Spleen (tissue), 11 donors: Measurements from ENCODE around the gene ERC1. TPM values are rescaled to one million over a fixed set of nuclear protein-coding genes. Genes with fewer than 3 reads are reported as not detected.

Source experiments
- DNase-seq: peaks from one replicate; pipeline ENCODE4 v3.0.0-alpha.2; 2020
- H3K27ac ChIP-seq, 8 donors: fragments of 200-600 bp; sonication (generic) in 7 of 8; 1 replicate in 4 of 8; 2 replicates in 4 of 8; pipeline versions ENCODE4 v1.5.0 to v1.8.0; 2016 to 2021; ENCODE audit warnings: inconsistent platforms in 4 of 8, mild to moderate bottlenecking in 4 of 8, moderate library complexity in 1 of 8
- H3K27me3 ChIP-seq, 7 donors: fragments of 200-600 bp; sonication (generic) in 6 of 7; replicated peaks in 1 of 7; 1 replicate in 4 of 7; 2 replicates in 3 of 7; pipeline versions ENCODE4 v1.5.0 to v1.8.0; 2016 to 2021; ENCODE audit warnings: inconsistent platforms in 3 of 7, mild to moderate bottlenecking in 1 of 7
- H3K36me3 ChIP-seq, 6 donors: fragments of 200-600 bp; sonication (generic) in 5 of 6; 1 replicate in 4 of 6; 2 replicates in 2 of 6; pipeline versions ENCODE4 v1.5.0 to v1.8.0; 2016 to 2021; ENCODE audit warnings: inconsistent platforms in 2 of 6
- H3K4me1 ChIP-seq, 6 donors: fragments of 200-600 bp; sonication (generic) in 5 of 6; 1 replicate in 3 of 6; 2 replicates in 3 of 6; pipeline versions ENCODE4 v1.5.0 to v1.8.0; 2016 to 2021; ENCODE audit warnings: inconsistent platforms in 3 of 6
- H3K4me3 ChIP-seq, 8 donors: fragments of 200-600 bp; sonication (generic) in 7 of 8; 1 replicate in 4 of 8; 2 replicates in 4 of 8; pipeline versions ENCODE4 v1.5.0 to v1.8.0; 2016 to 2021; ENCODE audit warnings: inconsistent platforms in 4 of 8, mild to moderate bottlenecking in 4 of 8, moderate library complexity in 2 of 8
- H3K9me3 ChIP-seq, 8 donors: fragments of 200-600 bp; sonication (generic) in 7 of 8; 1 replicate in 4 of 8; 2 replicates in 4 of 8; pipeline versions ENCODE4 v1.5.0 to v1.8.0; 2016 to 2021; ENCODE audit warnings: inconsistent platforms in 4 of 8
- CTCF ChIP-seq, 11 experiments: fragments of 200-600 bp in 7 of 11; fragments of 450-650 bp in 4 of 11; sonication (generic) in 4 of 11; IDR thresholded peaks in 8 of 11; conservative IDR thresholded peaks in 3 of 11; 1 replicate in 7 of 11; 2 replicates in 4 of 11; pipeline versions ENCODE4 v1.4.0 to v1.8.0; 2016 to 2021; ENCODE audit warnings: antibody characterized with exemption in 11 of 11, inconsistent platforms in 4 of 11, mild to moderate bottlenecking in 1 of 11
- POLR2A ChIP-seq, 3 donors: fragments of 450-650 bp; IDR thresholded peaks; one replicate each; pipeline ENCODE4 v1.5.1; 2017; ENCODE audit warnings: antibody characterized with exemption in 3 of 3, mild to moderate bottlenecking in 1 of 3
- POLR2AphosphoS5 ChIP-seq, 3 donors: sonication (generic); formaldehyde crosslinking; IDR thresholded peaks; one replicate each; pipeline ENCODE4 v1.5.1; 2017; ENCODE audit warnings: antibody characterized with exemption in 3 of 3
- WGBS, 5 donors: extraction: QIAGEN DNeasy Blood & Tissue Kit in 3 of 5; methylation state at CpG; one replicate each; pipeline versions ENCODE4 v1.1.5 to v1.1.7; 2013 to 2018; 5-methylcytosine and 5-hydroxymethylcytosine counted together
- intact Hi-C: fragments of 100-400 bp; cut with DNase I; formaldehyde crosslinking; loops from one replicate; pipeline ENCODE4 v1.15.0; 2023; ENCODE audit warnings: low total_unique reads
- polyA plus RNA-seq, 3 donors: library from polyadenylated mRNA; stranded (reverse); fragments of 200-250 nt; gene quantifications; one replicate each; pipeline ENCODE4 v1.2.1, GENCODE V29; 2013
- total RNA-seq, 7 donors: library from RNA; depleted of rRNA in 3 of 7; stranded (reverse); fragments of >200 nt in 3 of 7; fragmentation: NEBNext Ultra II Directional in 4 of 7; extraction: Animal tissue kit (Norgen Biotek cat#: 25700) in 4 of 7; gene quantifications; one replicate each; pipeline versions ENCODE4 v1.1.0 to v1.2.1, GENCODE V29; 2016 to 2021
- donor health status: healthy with polysubstance abuse.
- donor health status: DM: no; HTN: no; CAD: no; lungs with moderate emphysema.
- donor health status: DM: no; HTN: no; CAD: no.
- donor health status: Bipolar disorder and iron deficiency.
- donor health status: healthy.
- donor health status: DM: no; HTN: no; CAD: no.
- donor health status: DM: yes; HTN: yes; CAD: no.

The ERC1 gene
- total and polyA plus RNA-seq, 10 donors = 1.2 to 73.4 (median 42.6) TPM

- no peak overlapping the region for H3K4me3 ChIP-seq
- H3K9me3 ChIP-seq = peaks cover 0 to 5% (median 0%) of the 10 kb centered on the region in 8 donors
- no peak overlapping the region for H3K27ac ChIP-seq
- TF ChIP-seq POLR2A (IDR thresholded peaks at IDR 0.05) = no peak
- TF ChIP-seq CTCF (IDR thresholded peaks at IDR 0.05 in 8 of 11, conservative IDR thresholded peaks at IDR 0.05 in 3 of 11) = no peak
- 79 to 92% (median 87%) methylated on average over 5 of the region's 5 CpGs for WGBS, 5 donors
- H3K4me1 ChIP-seq = peaks cover 0 to 6% (median 0%) of the 10 kb centered on the region in 6 donors
- no peak for DNase-seq
- H3K27me3 ChIP-seq = no peaks in the 10 kb centered on the region
- intact Hi-C loops = no loop called here
- peaks cover 0 to 13% (median 0%) of the 10 kb centered on the region in 6 donors for H3K36me3 ChIP-seq
Measured at GRCh38 chr12:1466481-1467154, 475.6 kb downstream of the ERC1 start.

DNA sequence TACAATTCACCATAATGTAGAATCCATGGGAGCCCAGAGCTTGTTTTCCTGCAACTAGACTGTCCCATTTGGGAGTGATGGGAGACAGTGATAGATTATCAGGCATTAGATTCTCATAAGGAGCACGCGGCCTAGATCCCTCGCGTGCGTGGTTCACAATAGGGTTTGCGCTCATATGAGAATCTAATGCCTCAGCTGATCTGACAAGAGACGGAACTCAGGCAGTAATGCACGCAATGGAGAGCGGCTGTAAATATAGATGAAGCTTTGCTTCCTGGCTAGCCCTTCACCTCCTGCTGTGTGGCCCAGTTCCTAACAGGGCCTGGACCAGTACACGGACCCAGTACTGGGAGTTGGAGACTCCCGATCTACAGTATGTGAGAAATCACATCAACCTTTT lies 476.7 kb downstream of the ERC1 start:
- H3K9me3 ChIP-seq = no peaks in the 10 kb centered on the region
- 97 to 98% (median 97%) methylated on average over 11 of the region's 11 CpGs for WGBS, 5 donors
- H3K27me3 ChIP-seq = no peaks in the 10 kb centered on the region
- TF ChIP-seq POLR2A (IDR thresholded peaks at IDR 0.05) (no peak), CTCF (IDR thresholded peaks at IDR 0.05 in 8 of 11, conservative IDR thresholded peaks at IDR 0.05 in 3 of 11) (no peak), POLR2AphosphoS5 (IDR thresholded peaks at IDR 0.05) (no peak)
- H3K4me1 ChIP-seq = peaks cover 0 to 12% (median 4%) of the 10 kb centered on the region in 6 donors
- intact Hi-C loops = no loop called here
- H3K27ac ChIP-seq = no peak overlapping the region
- DNase-seq = no peak
- no peak overlapping the region for H3K4me3 ChIP-seq
- peaks cover 0 to 13% (median 0%) of the 10 kb centered on the region in 6 donors for H3K36me3 ChIP-seq

- TF ChIP-seq POLR2A (IDR thresholded peaks at IDR 0.05) (no peak), POLR2AphosphoS5 (IDR thresholded peaks at IDR 0.05) (no peak), CTCF (IDR thresholded peaks at IDR 0.05 in 8 of 11, conservative IDR thresholded peaks at IDR 0.05 in 3 of 11) (no peak)
- Histone ChIP-seq H3K27ac (no peak overlapping the region), H3K4me1 (peaks cover 0 to 22% (median 11%) of the 10 kb centered on the region in 6 donors)
Measured at GRCh38 chr12:1469070-1469469, 478.0 kb downstream of the ERC1 start.

GRCh38 chr12:1470051-1470450 lies 479.0 kb downstream of the ERC1 start:
- no peak for DNase-seq
- TF ChIP-seq POLR2AphosphoS5 (IDR thresholded peaks at IDR 0.05) = no peak
- TF ChIP-seq CTCF (IDR thresholded peaks at IDR 0.05 in 8 of 11, conservative IDR thresholded peaks at IDR 0.05 in 3 of 11) = no peak
- no peak for TF ChIP-seq POLR2A (IDR thresholded peaks at IDR 0.05)

More at GRCh38 chr12:1469070-1469469, 478.0 kb downstream of the ERC1 start:
- Histone ChIP-seq H3K4me3 (no peak overlapping the region), H3K9me3 (no peaks in the 10 kb centered on the region), H3K36me3 (peaks cover 0 to 13% (median 0%) of the 10 kb centered on the region in 6 donors), H3K27me3 (no peaks in the 10 kb centered on the region)
- DNase-seq = no peak
- intact Hi-C loops = no loop called here
- WGBS, 5 donors = 86 to 93% (median 92%) methylated on average over 6 of the region's 6 CpGs

More at GRCh38 chr12:1470051-1470450, 479.0 kb downstream of the ERC1 start:
- Histone ChIP-seq H3K4me1 (peaks cover 0 to 32% (median 15%) of the 10 kb centered on the region in 6 donors), H3K36me3 (peaks cover 0 to 11% (median 0%) of the 10 kb centered on the region in 6 donors), H3K9me3 (no peaks in the 10 kb centered on the region), H3K27ac (no peak overlapping the region), H3K27me3 (no peaks in the 10 kb centered on the region), H3K4me3 (no peak overlapping the region)
- intact Hi-C loops = no loop called here
- 47 to 67% (median 59%) methylated on average over 5 of the region's 5 CpGs for WGBS, 5 donors
